ENCODE measurements around the gene TOPORS. TPM values are rescaled to one million over a fixed set of nuclear protein-coding genes. Genes with fewer than 3 reads are reported as not detected.

The TOPORS gene
- total RNA-seq, 1 experiment from 2014 or later = 26.1 TPM

DNA sequence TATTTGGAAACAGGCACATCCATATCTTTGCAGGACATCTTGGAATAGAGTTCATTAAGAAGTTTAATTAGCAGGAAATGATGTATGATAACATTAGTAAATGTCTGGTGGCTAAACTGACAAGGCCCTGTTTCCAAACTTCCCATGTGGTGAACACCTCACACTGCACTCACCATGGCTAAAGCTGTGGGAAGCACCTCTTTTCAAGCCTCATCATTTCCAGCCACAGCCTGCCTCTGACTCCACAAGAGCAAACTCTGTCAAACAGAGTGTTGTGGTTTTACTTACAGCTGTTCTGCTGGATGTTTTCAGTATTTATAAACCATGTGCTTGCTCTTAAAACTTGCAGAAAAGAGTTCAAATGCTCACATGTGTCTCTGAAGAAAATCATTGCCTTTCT lies 35.5 kb upstream of the TOPORS start:
- Mint-ChIP-seq H3K36me3 (no peaks in the 10 kb centered on the region), H3K4me1 (no peaks in the 10 kb centered on the region), H3K27ac (no peak overlapping the region), H3K4me3 (no peak overlapping the region), H3K9me3 (peaks cover 10% of the 10 kb centered on the region), H3K27me3 (ENCODE audit: low read depth) (peaks cover 4% of the 10 kb centered on the region; the same call in 1 of the 2 replicates)
- ATAC-seq = peak; percentile 41; the same call in 1 of the 2 replicates
- no peak for TF ChIP-seq RELA (CRISPR knock-in tag; IDR thresholded peaks at IDR 0.05; ENCODE audit: borderline replicate concordance)
- TF ChIP-seq, protein P1, sequence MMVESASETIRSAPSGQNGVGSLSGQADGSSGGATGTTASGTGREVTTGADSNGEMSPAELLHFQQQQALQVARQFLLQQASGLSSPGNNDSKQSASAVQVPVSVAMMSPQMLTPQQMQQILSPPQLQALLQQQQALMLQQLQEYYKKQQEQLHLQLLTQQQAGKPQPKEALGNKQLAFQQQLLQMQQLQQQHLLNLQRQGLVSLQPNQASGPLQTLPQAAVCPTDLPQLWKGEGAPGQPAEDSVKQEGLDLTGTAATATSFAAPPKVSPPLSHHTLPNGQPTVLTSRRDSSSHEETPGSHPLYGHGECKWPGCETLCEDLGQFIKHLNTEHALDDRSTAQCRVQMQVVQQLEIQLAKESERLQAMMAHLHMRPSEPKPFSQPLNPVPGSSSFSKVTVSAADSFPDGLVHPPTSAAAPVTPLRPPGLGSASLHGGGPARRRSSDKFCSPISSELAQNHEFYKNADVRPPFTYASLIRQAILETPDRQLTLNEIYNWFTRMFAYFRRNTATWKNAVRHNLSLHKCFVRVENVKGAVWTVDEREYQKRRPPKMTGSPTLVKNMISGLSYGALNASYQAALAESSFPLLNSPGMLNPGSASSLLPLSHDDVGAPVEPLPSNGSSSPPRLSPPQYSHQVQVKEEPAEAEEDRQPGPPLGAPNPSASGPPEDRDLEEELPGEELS (CRISPR knock-in tag; IDR thresholded peaks at IDR 0.05) = no peak
- no peak for TF ChIP-seq NFATC4 (CRISPR knock-in tag; IDR thresholded peaks at IDR 0.05)
- no peak for TF ChIP-seq ATF1 (CRISPR knock-in tag; IDR thresholded peaks at IDR 0.05)
- no peak for TF ChIP-seq FOXJ3 (CRISPR knock-in tag; IDR thresholded peaks at IDR 0.05; ENCODE audit: borderline replicate concordance)
- TF ChIP-seq, protein P2, sequence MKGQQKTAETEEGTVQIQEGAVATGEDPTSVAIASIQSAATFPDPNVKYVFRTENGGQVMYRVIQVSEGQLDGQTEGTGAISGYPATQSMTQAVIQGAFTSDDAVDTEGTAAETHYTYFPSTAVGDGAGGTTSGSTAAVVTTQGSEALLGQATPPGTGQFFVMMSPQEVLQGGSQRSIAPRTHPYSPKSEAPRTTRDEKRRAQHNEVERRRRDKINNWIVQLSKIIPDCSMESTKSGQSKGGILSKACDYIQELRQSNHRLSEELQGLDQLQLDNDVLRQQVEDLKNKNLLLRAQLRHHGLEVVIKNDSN (CRISPR knock-in tag; IDR thresholded peaks at IDR 0.05) = no peak
- TF ChIP-seq, protein P3, sequence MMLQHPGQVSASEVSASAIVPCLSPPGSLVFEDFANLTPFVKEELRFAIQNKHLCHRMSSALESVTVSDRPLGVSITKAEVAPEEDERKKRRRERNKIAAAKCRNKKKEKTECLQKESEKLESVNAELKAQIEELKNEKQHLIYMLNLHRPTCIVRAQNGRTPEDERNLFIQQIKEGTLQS (CRISPR knock-in tag; conservative IDR thresholded peaks at IDR 0.05) = no peak
- TF ChIP-seq, protein P4, sequence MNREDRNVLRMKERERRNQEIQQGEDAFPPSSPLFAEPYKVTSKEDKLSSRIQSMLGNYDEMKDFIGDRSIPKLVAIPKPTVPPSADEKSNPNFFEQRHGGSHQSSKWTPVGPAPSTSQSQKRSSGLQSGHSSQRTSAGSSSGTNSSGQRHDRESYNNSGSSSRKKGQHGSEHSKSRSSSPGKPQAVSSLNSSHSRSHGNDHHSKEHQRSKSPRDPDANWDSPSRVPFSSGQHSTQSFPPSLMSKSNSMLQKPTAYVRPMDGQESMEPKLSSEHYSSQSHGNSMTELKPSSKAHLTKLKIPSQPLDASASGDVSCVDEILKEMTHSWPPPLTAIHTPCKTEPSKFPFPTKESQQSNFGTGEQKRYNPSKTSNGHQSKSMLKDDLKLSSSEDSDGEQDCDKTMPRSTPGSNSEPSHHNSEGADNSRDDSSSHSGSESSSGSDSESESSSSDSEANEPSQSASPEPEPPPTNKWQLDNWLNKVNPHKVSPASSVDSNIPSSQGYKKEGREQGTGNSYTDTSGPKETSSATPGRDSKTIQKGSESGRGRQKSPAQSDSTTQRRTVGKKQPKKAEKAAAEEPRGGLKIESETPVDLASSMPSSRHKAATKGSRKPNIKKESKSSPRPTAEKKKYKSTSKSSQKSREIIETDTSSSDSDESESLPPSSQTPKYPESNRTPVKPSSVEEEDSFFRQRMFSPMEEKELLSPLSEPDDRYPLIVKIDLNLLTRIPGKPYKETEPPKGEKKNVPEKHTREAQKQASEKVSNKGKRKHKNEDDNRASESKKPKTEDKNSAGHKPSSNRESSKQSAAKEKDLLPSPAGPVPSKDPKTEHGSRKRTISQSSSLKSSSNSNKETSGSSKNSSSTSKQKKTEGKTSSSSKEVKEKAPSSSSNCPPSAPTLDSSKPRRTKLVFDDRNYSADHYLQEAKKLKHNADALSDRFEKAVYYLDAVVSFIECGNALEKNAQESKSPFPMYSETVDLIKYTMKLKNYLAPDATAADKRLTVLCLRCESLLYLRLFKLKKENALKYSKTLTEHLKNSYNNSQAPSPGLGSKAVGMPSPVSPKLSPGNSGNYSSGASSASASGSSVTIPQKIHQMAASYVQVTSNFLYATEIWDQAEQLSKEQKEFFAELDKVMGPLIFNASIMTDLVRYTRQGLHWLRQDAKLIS (CRISPR knock-in tag; IDR thresholded peaks at IDR 0.05; ENCODE audit: borderline replicate concordance) = no peak
- TF ChIP-seq SP1 (CRISPR knock-in tag; conservative IDR thresholded peaks at IDR 0.05) = no peak
- TF ChIP-seq TCF7 (CRISPR knock-in tag; IDR thresholded peaks at IDR 0.05; ENCODE audit: low read depth) = no peak
- TF ChIP-seq, protein P5, sequence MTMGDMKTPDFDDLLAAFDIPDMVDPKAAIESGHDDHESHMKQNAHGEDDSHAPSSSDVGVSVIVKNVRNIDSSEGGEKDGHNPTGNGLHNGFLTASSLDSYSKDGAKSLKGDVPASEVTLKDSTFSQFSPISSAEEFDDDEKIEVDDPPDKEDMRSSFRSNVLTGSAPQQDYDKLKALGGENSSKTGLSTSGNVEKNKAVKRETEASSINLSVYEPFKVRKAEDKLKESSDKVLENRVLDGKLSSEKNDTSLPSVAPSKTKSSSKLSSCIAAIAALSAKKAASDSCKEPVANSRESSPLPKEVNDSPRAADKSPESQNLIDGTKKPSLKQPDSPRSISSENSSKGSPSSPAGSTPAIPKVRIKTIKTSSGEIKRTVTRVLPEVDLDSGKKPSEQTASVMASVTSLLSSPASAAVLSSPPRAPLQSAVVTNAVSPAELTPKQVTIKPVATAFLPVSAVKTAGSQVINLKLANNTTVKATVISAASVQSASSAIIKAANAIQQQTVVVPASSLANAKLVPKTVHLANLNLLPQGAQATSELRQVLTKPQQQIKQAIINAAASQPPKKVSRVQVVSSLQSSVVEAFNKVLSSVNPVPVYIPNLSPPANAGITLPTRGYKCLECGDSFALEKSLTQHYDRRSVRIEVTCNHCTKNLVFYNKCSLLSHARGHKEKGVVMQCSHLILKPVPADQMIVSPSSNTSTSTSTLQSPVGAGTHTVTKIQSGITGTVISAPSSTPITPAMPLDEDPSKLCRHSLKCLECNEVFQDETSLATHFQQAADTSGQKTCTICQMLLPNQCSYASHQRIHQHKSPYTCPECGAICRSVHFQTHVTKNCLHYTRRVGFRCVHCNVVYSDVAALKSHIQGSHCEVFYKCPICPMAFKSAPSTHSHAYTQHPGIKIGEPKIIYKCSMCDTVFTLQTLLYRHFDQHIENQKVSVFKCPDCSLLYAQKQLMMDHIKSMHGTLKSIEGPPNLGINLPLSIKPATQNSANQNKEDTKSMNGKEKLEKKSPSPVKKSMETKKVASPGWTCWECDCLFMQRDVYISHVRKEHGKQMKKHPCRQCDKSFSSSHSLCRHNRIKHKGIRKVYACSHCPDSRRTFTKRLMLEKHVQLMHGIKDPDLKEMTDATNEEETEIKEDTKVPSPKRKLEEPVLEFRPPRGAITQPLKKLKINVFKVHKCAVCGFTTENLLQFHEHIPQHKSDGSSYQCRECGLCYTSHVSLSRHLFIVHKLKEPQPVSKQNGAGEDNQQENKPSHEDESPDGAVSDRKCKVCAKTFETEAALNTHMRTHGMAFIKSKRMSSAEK (CRISPR knock-in tag; IDR thresholded peaks at IDR 0.05; ENCODE audit: borderline replicate concordance) = no peak
- TF ChIP-seq, protein P6, sequence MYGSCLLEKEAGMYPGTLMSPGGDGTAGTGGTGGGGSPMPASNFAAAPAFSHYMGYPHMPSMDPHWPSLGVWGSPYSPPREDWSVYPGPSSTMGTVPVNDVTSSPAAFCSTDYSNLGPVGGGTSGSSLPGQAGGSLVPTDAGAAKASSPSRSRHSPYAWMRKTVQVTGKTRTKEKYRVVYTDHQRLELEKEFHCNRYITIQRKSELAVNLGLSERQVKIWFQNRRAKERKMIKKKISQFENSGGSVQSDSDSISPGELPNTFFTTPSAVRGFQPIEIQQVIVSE (CRISPR knock-in tag; IDR thresholded peaks at IDR 0.05; ENCODE audit: borderline replicate concordance) = no peak
- no peak for TF ChIP-seq PRRX2 (CRISPR knock-in tag; IDR thresholded peaks at IDR 0.05)
- TF ChIP-seq NR2C2 (CRISPR knock-in tag; IDR thresholded peaks at IDR 0.05) = no peak
- TF ChIP-seq, protein P7, sequence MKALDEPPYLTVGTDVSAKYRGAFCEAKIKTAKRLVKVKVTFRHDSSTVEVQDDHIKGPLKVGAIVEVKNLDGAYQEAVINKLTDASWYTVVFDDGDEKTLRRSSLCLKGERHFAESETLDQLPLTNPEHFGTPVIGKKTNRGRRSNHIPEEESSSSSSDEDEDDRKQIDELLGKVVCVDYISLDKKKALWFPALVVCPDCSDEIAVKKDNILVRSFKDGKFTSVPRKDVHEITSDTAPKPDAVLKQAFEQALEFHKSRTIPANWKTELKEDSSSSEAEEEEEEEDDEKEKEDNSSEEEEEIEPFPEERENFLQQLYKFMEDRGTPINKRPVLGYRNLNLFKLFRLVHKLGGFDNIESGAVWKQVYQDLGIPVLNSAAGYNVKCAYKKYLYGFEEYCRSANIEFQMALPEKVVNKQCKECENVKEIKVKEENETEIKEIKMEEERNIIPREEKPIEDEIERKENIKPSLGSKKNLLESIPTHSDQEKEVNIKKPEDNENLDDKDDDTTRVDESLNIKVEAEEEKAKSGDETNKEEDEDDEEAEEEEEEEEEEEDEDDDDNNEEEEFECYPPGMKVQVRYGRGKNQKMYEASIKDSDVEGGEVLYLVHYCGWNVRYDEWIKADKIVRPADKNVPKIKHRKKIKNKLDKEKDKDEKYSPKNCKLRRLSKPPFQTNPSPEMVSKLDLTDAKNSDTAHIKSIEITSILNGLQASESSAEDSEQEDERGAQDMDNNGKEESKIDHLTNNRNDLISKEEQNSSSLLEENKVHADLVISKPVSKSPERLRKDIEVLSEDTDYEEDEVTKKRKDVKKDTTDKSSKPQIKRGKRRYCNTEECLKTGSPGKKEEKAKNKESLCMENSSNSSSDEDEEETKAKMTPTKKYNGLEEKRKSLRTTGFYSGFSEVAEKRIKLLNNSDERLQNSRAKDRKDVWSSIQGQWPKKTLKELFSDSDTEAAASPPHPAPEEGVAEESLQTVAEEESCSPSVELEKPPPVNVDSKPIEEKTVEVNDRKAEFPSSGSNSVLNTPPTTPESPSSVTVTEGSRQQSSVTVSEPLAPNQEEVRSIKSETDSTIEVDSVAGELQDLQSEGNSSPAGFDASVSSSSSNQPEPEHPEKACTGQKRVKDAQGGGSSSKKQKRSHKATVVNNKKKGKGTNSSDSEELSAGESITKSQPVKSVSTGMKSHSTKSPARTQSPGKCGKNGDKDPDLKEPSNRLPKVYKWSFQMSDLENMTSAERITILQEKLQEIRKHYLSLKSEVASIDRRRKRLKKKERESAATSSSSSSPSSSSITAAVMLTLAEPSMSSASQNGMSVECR (CRISPR knock-in tag; IDR thresholded peaks at IDR 0.05; ENCODE audit: borderline replicate concordance) = no peak
- TF ChIP-seq, protein P8, sequence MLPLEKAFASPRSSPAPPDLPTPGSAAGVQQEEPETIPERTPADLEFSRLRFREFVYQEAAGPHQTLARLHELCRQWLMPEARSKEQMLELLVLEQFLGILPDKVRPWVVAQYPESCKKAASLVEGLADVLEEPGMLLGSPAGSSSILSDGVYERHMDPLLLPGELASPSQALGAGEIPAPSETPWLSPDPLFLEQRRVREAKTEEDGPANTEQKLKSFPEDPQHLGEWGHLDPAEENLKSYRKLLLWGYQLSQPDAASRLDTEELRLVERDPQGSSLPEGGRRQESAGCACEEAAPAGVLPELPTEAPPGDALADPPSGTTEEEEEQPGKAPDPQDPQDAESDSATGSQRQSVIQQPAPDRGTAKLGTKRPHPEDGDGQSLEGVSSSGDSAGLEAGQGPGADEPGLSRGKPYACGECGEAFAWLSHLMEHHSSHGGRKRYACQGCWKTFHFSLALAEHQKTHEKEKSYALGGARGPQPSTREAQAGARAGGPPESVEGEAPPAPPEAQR (CRISPR knock-in tag; IDR thresholded peaks at IDR 0.05) = no peak
- no peak for TF ChIP-seq IRF2 (CRISPR knock-in tag; IDR thresholded peaks at IDR 0.05; ENCODE audit: borderline replicate concordance, low read depth)
- TF ChIP-seq, protein P9, sequence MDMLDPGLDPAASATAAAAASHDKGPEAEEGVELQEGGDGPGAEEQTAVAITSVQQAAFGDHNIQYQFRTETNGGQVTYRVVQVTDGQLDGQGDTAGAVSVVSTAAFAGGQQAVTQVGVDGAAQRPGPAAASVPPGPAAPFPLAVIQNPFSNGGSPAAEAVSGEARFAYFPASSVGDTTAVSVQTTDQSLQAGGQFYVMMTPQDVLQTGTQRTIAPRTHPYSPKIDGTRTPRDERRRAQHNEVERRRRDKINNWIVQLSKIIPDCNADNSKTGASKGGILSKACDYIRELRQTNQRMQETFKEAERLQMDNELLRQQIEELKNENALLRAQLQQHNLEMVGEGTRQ (CRISPR knock-in tag; IDR thresholded peaks at IDR 0.05) = no peak
- CTCF ChIA-PET = interaction anchor here (1.1 to 3.2 kb wide), 4 partner anchors 8 to 381 kb away, joined by 3 to 31 read pairs (median 13); no protein-coding TSS in a partner anchor
- POLR2A ChIA-PET = no interaction called here
- DNase-seq (ENCODE audit: low spot score) = no peak

Measured in WTC11 (cell line).